Adrenal gland (tissue), 5 donors: ENCODE results near the gene S100A13.

Source experiments
- POLR2A ChIP-seq, 2 donors: fragments of 450-650 bp; IDR thresholded peaks; one replicate each; pipeline ENCODE4 v1.6.1; 2017; ENCODE audit warnings: antibody characterized with exemption in 2 of 2, mild to moderate bottlenecking in 2 of 2, moderate library complexity in 1 of 2
- TF ChIP-seq, protein P1 (sequence below), 6 experiments: fragments of 450-650 bp in 4 of 6; fragments of 200-600 bp in 2 of 6; sonication (generic) in 1 of 6; IDR thresholded peaks; 1 replicate in 5 of 6; 2 replicates in 1 of 6; pipeline versions ENCODE4 v1.5.1 to v1.8.0; 2016 to 2021; ENCODE audit warnings: antibody characterized with exemption in 6 of 6, mild to moderate bottlenecking in 2 of 6, moderate library complexity in 1 of 6
- donor health status: DM: no; HTN: no; CAD: no.

- peak in 1 of 2 donors; percentile 16 for TF ChIP-seq POLR2A (IDR thresholded peaks at IDR 0.05)
- TF ChIP-seq, protein P1, sequence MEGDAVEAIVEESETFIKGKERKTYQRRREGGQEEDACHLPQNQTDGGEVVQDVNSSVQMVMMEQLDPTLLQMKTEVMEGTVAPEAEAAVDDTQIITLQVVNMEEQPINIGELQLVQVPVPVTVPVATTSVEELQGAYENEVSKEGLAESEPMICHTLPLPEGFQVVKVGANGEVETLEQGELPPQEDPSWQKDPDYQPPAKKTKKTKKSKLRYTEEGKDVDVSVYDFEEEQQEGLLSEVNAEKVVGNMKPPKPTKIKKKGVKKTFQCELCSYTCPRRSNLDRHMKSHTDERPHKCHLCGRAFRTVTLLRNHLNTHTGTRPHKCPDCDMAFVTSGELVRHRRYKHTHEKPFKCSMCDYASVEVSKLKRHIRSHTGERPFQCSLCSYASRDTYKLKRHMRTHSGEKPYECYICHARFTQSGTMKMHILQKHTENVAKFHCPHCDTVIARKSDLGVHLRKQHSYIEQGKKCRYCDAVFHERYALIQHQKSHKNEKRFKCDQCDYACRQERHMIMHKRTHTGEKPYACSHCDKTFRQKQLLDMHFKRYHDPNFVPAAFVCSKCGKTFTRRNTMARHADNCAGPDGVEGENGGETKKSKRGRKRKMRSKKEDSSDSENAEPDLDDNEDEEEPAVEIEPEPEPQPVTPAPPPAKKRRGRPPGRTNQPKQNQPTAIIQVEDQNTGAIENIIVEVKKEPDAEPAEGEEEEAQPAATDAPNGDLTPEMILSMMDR (IDR thresholded peaks at IDR 0.05), result peak; percentile 77 to 92 (median 90)
Measured at GRCh38 chr1:153572569-153573015, 54.7 kb downstream of the S100A13 start.
